WTC11 (cell line): ENCODE data around the gene ALDOB. TPM values are rescaled to one million over a fixed set of nuclear protein-coding genes. Genes with fewer than 3 reads are reported as not detected.

ENCODE experiments used
- ATAC-seq: fragments of 200-7000 bp; cut with Tn5 transposase; 2 replicates; pipeline ENCODE4 v1.10.0; 2021; ENCODE audit warnings: mild to moderate bottlenecking, moderate library complexity
- CTCF ChIA-PET: fragments of 300-600 bp; sonication (Branson Sonifier 250); formaldehyde crosslinking; loops from one replicate; lab custom pipeline; 2021; ENCODE audit warnings: antibody characterized with exemption; lab: Charles Lee
- POLR2A ChIA-PET: fragments of 350-600 bp; sonication (Branson Sonifier 250); formaldehyde crosslinking; loops from one replicate; lab custom pipeline; 2021; ENCODE audit warnings: antibody characterized with exemption; lab: Charles Lee
- DNase-seq: peaks from one replicate; pipeline ENCODE4 v3.0.0; 2021; ENCODE audit warnings: low spot score
- H3K27ac Mint-ChIP-seq: 2 replicates; pipeline ENCODE4 v1.8.0; 2021; ENCODE audit warnings: mixed read lengths
- H3K27me3 Mint-ChIP-seq: 2 replicates; pipeline ENCODE4 v1.8.0; 2021; ENCODE audit warnings: low read depth, mild to moderate bottlenecking, moderate library complexity, mixed read lengths
- H3K36me3 Mint-ChIP-seq: 2 replicates; pipeline ENCODE4 v1.8.0; 2021; ENCODE audit warnings: mixed read lengths
- H3K4me1 Mint-ChIP-seq: 2 replicates; pipeline ENCODE4 v1.8.0; 2022; ENCODE audit warnings: mixed read lengths
- H3K4me3 Mint-ChIP-seq: 2 replicates; pipeline ENCODE4 v1.8.0; 2021; ENCODE audit warnings: mild to moderate bottlenecking, moderate library complexity, mixed read lengths
- H3K9me3 Mint-ChIP-seq: 2 replicates; pipeline ENCODE4 v1.8.0; 2021; ENCODE audit warnings: mixed read lengths
- ESRRA ChIP-seq: sonication (generic); formaldehyde crosslinking; IDR thresholded peaks from 2 replicates; pipeline ENCODE4 v1.8.1; 2022; ENCODE audit warnings: mild to moderate bottlenecking, missing genetic modification reagents, borderline replicate concordance
- FOXK1 ChIP-seq: sonication (generic); formaldehyde crosslinking; IDR thresholded peaks from 2 replicates; pipeline ENCODE4 v1.8.0; 2022; ENCODE audit warnings: mild to moderate bottlenecking, moderate library complexity, missing genetic modification reagents
- FOXP1 ChIP-seq: sonication (generic); formaldehyde crosslinking; IDR thresholded peaks from 2 replicates; pipeline ENCODE4 v1.8.0; 2022; ENCODE audit warnings: missing genetic modification reagents, mild to moderate bottlenecking, moderate library complexity, borderline replicate concordance
- GABPB1 ChIP-seq: sonication (generic); formaldehyde crosslinking; IDR thresholded peaks from 2 replicates; pipeline ENCODE4 v1.8.1; 2023; ENCODE audit warnings: mild to moderate bottlenecking, missing genetic modification reagents
- HMGA2 ChIP-seq: fragments of 250-450 bp; sonication (Bioruptor Pico); IDR thresholded peaks from 2 replicates; pipeline ENCODE4 v1.4.0; 2021; ENCODE audit warnings: mild to moderate bottlenecking, moderate library complexity
- KAT7 ChIP-seq: sonication (generic); formaldehyde crosslinking; IDR thresholded peaks from 2 replicates; pipeline ENCODE4 v1.8.1; 2023; ENCODE audit warnings: missing genetic modification reagents, mild to moderate bottlenecking, borderline replicate concordance
- NR2C2 ChIP-seq: sonication (generic); formaldehyde crosslinking; IDR thresholded peaks from 2 replicates; pipeline ENCODE4 v1.8.0; 2022; ENCODE audit warnings: mild to moderate bottlenecking, missing genetic modification reagents
- OVOL2 ChIP-seq: fragments of 250-450 bp; sonication (Bioruptor Pico); IDR thresholded peaks from 2 replicates; pipeline ENCODE4 v1.9.0; 2021; ENCODE audit warnings: mild to moderate bottlenecking, borderline replicate concordance
- RORB ChIP-seq: fragments of 250-450 bp; sonication (Bioruptor Pico); IDR thresholded peaks from 2 replicates; pipeline ENCODE4 v1.9.0; 2021; ENCODE audit warnings: mild to moderate bottlenecking
- SMAD3 ChIP-seq: sonication (generic); formaldehyde crosslinking; IDR thresholded peaks from 2 replicates; pipeline ENCODE4 v1.8.0; 2022; ENCODE audit warnings: missing genetic modification reagents, mild to moderate bottlenecking, borderline replicate concordance
- SOX15 ChIP-seq: fragments of 250-450 bp; sonication (Bioruptor Pico); IDR thresholded peaks from 2 replicates; pipeline ENCODE4 v1.9.0; 2021; ENCODE audit warnings: mild to moderate bottlenecking
- TP53 ChIP-seq: sonication (generic); formaldehyde crosslinking; IDR thresholded peaks from 2 replicates; pipeline ENCODE4 v1.8.1; 2023; ENCODE audit warnings: mild to moderate bottlenecking, missing genetic modification reagents
- ZNF138 ChIP-seq: sonication (generic); formaldehyde crosslinking; conservative IDR thresholded peaks from 2 replicates; pipeline ENCODE4 v1.8.1; 2022; ENCODE audit warnings: mild to moderate bottlenecking, moderate library complexity, missing genetic modification reagents
- ZNF263 ChIP-seq: sonication (generic); formaldehyde crosslinking; IDR thresholded peaks from 2 replicates; pipeline ENCODE4 v1.8.1; 2022; ENCODE audit warnings: low read depth, mild to moderate bottlenecking, moderate library complexity, missing genetic modification reagents
- ZNF396 ChIP-seq: fragments of 250-450 bp; sonication (Bioruptor Pico); IDR thresholded peaks from 2 replicates; pipeline ENCODE4 v1.8.0; 2021; ENCODE audit warnings: mild to moderate bottlenecking, moderate library complexity, borderline replicate concordance
- total RNA-seq: library from RNA; stranded (reverse); gene quantifications from 3 replicates; pipeline ENCODE4 v1.2.3, GENCODE V29; 2021
- TF ChIP-seq, protein P1 (sequence below): sonication (generic); formaldehyde crosslinking; IDR thresholded peaks from 2 replicates; pipeline ENCODE4 v1.8.0; 2023; ENCODE audit warnings: mild to moderate bottlenecking, missing genetic modification reagents
- TF ChIP-seq, protein P2 (sequence below): sonication (generic); formaldehyde crosslinking; IDR thresholded peaks from 2 replicates; pipeline ENCODE4 v1.8.1; 2023; ENCODE audit warnings: mild to moderate bottlenecking, missing genetic modification reagents, borderline replicate concordance
- TF ChIP-seq, protein P3 (sequence below): fragments of 200-600 bp; IDR thresholded peaks from 2 replicates; pipeline ENCODE4 v1.8.0; 2022; ENCODE audit warnings: antibody characterized with exemption
- TF ChIP-seq, protein P4 (sequence below): fragments of 250-450 bp; sonication (Bioruptor Pico); IDR thresholded peaks from 2 replicates; pipeline ENCODE4 v1.9.0; 2021; ENCODE audit warnings: mild to moderate bottlenecking

Gene ALDOB
- total RNA-seq, 1 experiment from 2014 or later: 0.94 TPM

DNA sequence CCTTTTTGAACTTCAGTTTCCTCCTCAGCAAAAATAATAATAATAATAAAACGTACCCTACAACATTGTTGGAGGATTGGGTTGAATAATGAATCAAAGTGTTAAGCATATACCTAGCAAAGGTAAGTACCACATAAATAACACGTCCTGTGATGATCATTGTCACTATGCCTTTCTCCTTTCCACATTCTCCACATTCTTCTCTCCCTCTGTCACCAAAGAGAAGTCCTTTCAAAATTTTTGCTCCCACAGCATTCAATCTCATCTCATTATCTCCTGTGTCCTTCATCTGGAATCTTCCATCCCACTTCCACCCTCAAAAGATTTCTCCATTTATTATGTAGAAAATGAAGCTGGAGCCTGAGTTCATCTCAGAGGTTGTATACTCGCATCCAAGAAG lies 7.2 kb upstream of the ALDOB start:
- no peak overlapping the region for H3K27ac Mint-ChIP-seq
- no peaks in the 10 kb centered on the region for H3K4me1 Mint-ChIP-seq
- ChIA-PET POLR2A (no interaction called here), CTCF (interaction anchor here (0.8 to 1.0 kb wide), 2 partner anchors 16 to 91 kb away, joined by 3 to 4 read pairs; no protein-coding TSS in a partner anchor)
- H3K27me3 Mint-ChIP-seq: no peaks in the 10 kb centered on the region; the same call in 1 of the 2 replicates
- TF ChIP-seq SMAD3 (CRISPR knock-in tag) (no peak), NR2C2 (CRISPR knock-in tag) (no peak), GABPB1 (CRISPR knock-in tag) (no peak), FOXK1 (CRISPR knock-in tag) (no peak), ZNF396 (CRISPR knock-in tag) (no peak), ESRRA (CRISPR knock-in tag) (no peak), TP53 (no peak), KAT7 (CRISPR knock-in tag) (no peak), RORB (CRISPR knock-in tag) (no peak), HMGA2 (CRISPR knock-in tag) (no peak), ZNF138 (no peak), OVOL2 (CRISPR knock-in tag) (no peak), ZNF263 (no peak)
- TF ChIP-seq, protein P1, sequence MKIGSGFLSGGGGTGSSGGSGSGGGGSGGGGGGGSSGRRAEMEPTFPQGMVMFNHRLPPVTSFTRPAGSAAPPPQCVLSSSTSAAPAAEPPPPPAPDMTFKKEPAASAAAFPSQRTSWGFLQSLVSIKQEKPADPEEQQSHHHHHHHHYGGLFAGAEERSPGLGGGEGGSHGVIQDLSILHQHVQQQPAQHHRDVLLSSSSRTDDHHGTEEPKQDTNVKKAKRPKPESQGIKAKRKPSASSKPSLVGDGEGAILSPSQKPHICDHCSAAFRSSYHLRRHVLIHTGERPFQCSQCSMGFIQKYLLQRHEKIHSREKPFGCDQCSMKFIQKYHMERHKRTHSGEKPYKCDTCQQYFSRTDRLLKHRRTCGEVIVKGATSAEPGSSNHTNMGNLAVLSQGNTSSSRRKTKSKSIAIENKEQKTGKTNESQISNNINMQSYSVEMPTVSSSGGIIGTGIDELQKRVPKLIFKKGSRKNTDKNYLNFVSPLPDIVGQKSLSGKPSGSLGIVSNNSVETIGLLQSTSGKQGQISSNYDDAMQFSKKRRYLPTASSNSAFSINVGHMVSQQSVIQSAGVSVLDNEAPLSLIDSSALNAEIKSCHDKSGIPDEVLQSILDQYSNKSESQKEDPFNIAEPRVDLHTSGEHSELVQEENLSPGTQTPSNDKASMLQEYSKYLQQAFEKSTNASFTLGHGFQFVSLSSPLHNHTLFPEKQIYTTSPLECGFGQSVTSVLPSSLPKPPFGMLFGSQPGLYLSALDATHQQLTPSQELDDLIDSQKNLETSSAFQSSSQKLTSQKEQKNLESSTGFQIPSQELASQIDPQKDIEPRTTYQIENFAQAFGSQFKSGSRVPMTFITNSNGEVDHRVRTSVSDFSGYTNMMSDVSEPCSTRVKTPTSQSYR (CRISPR knock-in tag): no peak
- TF ChIP-seq, protein P2, sequence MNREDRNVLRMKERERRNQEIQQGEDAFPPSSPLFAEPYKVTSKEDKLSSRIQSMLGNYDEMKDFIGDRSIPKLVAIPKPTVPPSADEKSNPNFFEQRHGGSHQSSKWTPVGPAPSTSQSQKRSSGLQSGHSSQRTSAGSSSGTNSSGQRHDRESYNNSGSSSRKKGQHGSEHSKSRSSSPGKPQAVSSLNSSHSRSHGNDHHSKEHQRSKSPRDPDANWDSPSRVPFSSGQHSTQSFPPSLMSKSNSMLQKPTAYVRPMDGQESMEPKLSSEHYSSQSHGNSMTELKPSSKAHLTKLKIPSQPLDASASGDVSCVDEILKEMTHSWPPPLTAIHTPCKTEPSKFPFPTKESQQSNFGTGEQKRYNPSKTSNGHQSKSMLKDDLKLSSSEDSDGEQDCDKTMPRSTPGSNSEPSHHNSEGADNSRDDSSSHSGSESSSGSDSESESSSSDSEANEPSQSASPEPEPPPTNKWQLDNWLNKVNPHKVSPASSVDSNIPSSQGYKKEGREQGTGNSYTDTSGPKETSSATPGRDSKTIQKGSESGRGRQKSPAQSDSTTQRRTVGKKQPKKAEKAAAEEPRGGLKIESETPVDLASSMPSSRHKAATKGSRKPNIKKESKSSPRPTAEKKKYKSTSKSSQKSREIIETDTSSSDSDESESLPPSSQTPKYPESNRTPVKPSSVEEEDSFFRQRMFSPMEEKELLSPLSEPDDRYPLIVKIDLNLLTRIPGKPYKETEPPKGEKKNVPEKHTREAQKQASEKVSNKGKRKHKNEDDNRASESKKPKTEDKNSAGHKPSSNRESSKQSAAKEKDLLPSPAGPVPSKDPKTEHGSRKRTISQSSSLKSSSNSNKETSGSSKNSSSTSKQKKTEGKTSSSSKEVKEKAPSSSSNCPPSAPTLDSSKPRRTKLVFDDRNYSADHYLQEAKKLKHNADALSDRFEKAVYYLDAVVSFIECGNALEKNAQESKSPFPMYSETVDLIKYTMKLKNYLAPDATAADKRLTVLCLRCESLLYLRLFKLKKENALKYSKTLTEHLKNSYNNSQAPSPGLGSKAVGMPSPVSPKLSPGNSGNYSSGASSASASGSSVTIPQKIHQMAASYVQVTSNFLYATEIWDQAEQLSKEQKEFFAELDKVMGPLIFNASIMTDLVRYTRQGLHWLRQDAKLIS (CRISPR knock-in tag): no peak
- TF ChIP-seq, protein P3, sequence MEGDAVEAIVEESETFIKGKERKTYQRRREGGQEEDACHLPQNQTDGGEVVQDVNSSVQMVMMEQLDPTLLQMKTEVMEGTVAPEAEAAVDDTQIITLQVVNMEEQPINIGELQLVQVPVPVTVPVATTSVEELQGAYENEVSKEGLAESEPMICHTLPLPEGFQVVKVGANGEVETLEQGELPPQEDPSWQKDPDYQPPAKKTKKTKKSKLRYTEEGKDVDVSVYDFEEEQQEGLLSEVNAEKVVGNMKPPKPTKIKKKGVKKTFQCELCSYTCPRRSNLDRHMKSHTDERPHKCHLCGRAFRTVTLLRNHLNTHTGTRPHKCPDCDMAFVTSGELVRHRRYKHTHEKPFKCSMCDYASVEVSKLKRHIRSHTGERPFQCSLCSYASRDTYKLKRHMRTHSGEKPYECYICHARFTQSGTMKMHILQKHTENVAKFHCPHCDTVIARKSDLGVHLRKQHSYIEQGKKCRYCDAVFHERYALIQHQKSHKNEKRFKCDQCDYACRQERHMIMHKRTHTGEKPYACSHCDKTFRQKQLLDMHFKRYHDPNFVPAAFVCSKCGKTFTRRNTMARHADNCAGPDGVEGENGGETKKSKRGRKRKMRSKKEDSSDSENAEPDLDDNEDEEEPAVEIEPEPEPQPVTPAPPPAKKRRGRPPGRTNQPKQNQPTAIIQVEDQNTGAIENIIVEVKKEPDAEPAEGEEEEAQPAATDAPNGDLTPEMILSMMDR: no peak
- TF ChIP-seq, protein P4, sequence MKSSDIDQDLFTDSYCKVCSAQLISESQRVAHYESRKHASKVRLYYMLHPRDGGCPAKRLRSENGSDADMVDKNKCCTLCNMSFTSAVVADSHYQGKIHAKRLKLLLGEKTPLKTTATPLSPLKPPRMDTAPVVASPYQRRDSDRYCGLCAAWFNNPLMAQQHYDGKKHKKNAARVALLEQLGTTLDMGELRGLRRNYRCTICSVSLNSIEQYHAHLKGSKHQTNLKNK (CRISPR knock-in tag): no peak
- TF ChIP-seq, all 79 proteins: peak for 0
- ATAC-seq (no peak), DNase-seq (no peak)
- Mint-ChIP-seq H3K36me3 (no peaks in the 10 kb centered on the region), H3K4me3 (no peak overlapping the region), H3K9me3 (no peaks in the 10 kb centered on the region)

DNA sequence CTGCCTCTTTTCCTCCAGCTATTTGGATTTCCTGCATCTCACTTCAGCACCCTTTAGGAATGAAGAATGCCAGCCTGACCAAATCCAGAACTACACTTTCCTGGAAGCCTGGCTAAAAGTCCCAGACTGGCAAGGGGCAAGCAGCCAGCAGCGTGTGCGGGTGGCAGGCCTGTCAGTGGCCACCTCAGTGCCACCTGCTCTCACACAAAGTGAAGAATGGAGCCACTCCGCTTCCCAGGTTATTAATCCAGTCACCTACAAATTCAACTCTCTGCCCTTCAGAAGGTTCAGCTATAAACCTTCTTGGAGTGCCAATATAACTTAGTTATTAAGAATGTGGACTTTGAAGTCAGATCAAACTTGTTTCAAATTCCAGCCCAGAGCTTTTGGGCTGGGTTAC lies 6.7 kb upstream of the ALDOB start:
- CTCF ChIA-PET: interaction anchor here (1.0 kb wide), 1 partner anchor 90 kb away, joined by 4 read pairs; no protein-coding TSS in a partner anchor
- ATAC-seq (no peak), DNase-seq (no peak)
- no peaks in the 10 kb centered on the region for H3K4me1 Mint-ChIP-seq
- H3K27ac Mint-ChIP-seq: no peak overlapping the region
- no peaks in the 10 kb centered on the region for H3K9me3 Mint-ChIP-seq
- H3K27me3 Mint-ChIP-seq: no peaks in the 10 kb centered on the region; the same call in 1 of the 2 replicates
- H3K4me3 Mint-ChIP-seq: no peak overlapping the region
- H3K36me3 Mint-ChIP-seq: no peaks in the 10 kb centered on the region
- TF ChIP-seq, protein P1 (CRISPR knock-in tag): no peak
- TF ChIP-seq FOXP1 (CRISPR knock-in tag) (no peak), SOX15 (CRISPR knock-in tag) (no peak), NR2C2 (CRISPR knock-in tag) (no peak)
- TF ChIP-seq, protein P3: no peak
- POLR2A ChIA-PET: no interaction called here
